SK-N-SH (cell line): ENCODE results near the gene SCN8A. TPM values are rescaled to one million over a fixed set of nuclear protein-coding genes. Genes with fewer than 3 reads are reported as not detected.

ENCODE experiments used
- CTCF ChIA-PET: fragments of 300-600, 350-600 bp; formaldehyde crosslinking; extraction: SDS; loops from one replicate; lab custom pipeline; 2021; lab: Yijun Ruan, JAX
- POLR2A ChIA-PET: fragments of 350-600 bp; sonication (Branson Sonifier 250); formaldehyde crosslinking; extraction: SDS; loops from one replicate; lab custom pipeline; 2020; ENCODE audit warnings: antibody characterized with exemption, inconsistent platforms; lab: Yijun Ruan, JAX
- DNase-seq: peaks from one replicate; pipeline ENCODE4 v3.0.0; 2012
- H2AFZ ChIP-seq: fragments of 200-600 bp; sonication (generic); 2 replicates; pipeline ENCODE4 v1.8.1; 2016; ENCODE audit warnings: antibody characterized with exemption, mild to moderate bottlenecking, low read depth
- H3F3A ChIP-seq: fragments of 200-600 bp; sonication (generic); replicated peaks from 2 replicates; pipeline ENCODE3; 2016; ENCODE audit warnings: antibody characterized with exemption, mild to moderate bottlenecking; ENCODE audit not compliant: insufficient read depth
- H3K27ac ChIP-seq, 2 experiments: fragments of 200-500 bp in 1 of 2; fragments of 200-600 bp in 1 of 2; sonication (Bioruptor generic) in 1 of 2; sonication (generic), shearing (Covaris generic) in 1 of 2; 2 replicates each; pipeline versions ENCODE4 v1.5.1 to v1.6.1; 2014 to 2016; ENCODE audit warnings: low read depth in 2 of 2, inconsistent platforms in 1 of 2, low read length in 1 of 2, mild to moderate bottlenecking in 1 of 2, mixed read lengths in 1 of 2
- H3K27me3 ChIP-seq: fragments of 200-600 bp; sonication (generic), shearing (Covaris generic); 2 replicates; pipeline ENCODE4 v1.6.1; 2016; ENCODE audit warnings: mixed run types; ENCODE audit not compliant: insufficient read depth
- H3K36me3 ChIP-seq, 2 experiments: fragments of 200-500 bp in 1 of 2; fragments of 200-600 bp in 1 of 2; sonication (Bioruptor generic) in 1 of 2; sonication (generic) in 1 of 2; replicated peaks in 1 of 2; 2 replicates each; pipeline versions ENCODE3 to v1.5.1; 2014 to 2016; ENCODE audit warnings: low read length in 1 of 2, mild to moderate bottlenecking in 1 of 2; ENCODE audit not compliant: insufficient read depth in 2 of 2, control insufficient read depth in 1 of 2
- H3K4me1 ChIP-seq, 2 experiments: fragments of 200-500 bp in 1 of 2; fragments of 200-600 bp in 1 of 2; sonication (Bioruptor generic) in 1 of 2; sonication (generic), shearing (Covaris generic) in 1 of 2; 2 replicates each; pipeline versions ENCODE4 v1.5.1 to v1.6.1; 2014 to 2016; ENCODE audit warnings: low read depth in 1 of 2, low read length in 1 of 2, mixed run types in 1 of 2; ENCODE audit not compliant: insufficient read depth in 2 of 2, control insufficient read depth in 1 of 2
- H3K4me2 ChIP-seq: fragments of 200-600 bp; sonication (generic), shearing (Covaris generic); 2 replicates; pipeline ENCODE4 v1.6.1; 2017; ENCODE audit warnings: mixed run types
- H3K4me3 ChIP-seq, 2 experiments: fragments of 200-500 bp in 1 of 2; fragments of 200-600 bp in 1 of 2; sonication (Bioruptor generic) in 1 of 2; sonication (generic), shearing (Covaris generic) in 1 of 2; 2 replicates each; pipeline versions ENCODE4 v1.5.1 to v1.8.1; 2014 to 2016; ENCODE audit warnings: low read depth in 2 of 2, inconsistent platforms in 1 of 2, low read length in 1 of 2, mild to moderate bottlenecking in 1 of 2, mixed read lengths in 1 of 2, moderate library complexity in 1 of 2
- H3K79me2 ChIP-seq: fragments of 200-600 bp; sonication (generic); 2 replicates; pipeline ENCODE4 v1.8.1; 2017; ENCODE audit warnings: mild to moderate bottlenecking; ENCODE audit not compliant: insufficient read depth
- H3K9ac ChIP-seq: fragments of 200-600 bp; sonication (generic); 2 replicates; pipeline ENCODE4 v1.6.1; 2017; ENCODE audit warnings: mixed run types
- H3K9me2 ChIP-seq: fragments of 200-600 bp; sonication (generic); 2 replicates; pipeline ENCODE4 v1.6.1; 2017; ENCODE audit warnings: mixed run types
- H3K9me3 ChIP-seq: fragments of 200-600 bp; sonication (generic); 2 replicates; pipeline ENCODE4 v1.6.1; 2017; ENCODE audit warnings: mixed run types, mild to moderate bottlenecking, moderate library complexity
- H4K20me1 ChIP-seq: fragments of 200-600 bp; sonication (generic); 2 replicates; pipeline ENCODE4 v1.6.1; 2017; ENCODE audit warnings: mild to moderate bottlenecking, mixed run types; ENCODE audit not compliant: insufficient read depth
- CHD2 ChIP-seq: fragments of 150-350 bp; IDR thresholded peaks from 2 replicates; pipeline ENCODE4 v1.6.1; 2018; ENCODE audit warnings: low read length; ENCODE audit not compliant: partially characterized antibody
- ELF1 ChIP-seq: IDR thresholded peaks from 2 replicates; pipeline ENCODE4 v1.4.0; 2012
- EP300 ChIP-seq, 2 experiments: IDR thresholded peaks; 2 replicates each; pipeline versions ENCODE4 v1.4.0 to v1.6.1; 2012; ENCODE audit warnings: borderline replicate concordance in 1 of 2, low read depth in 1 of 2, low read length in 1 of 2
- FOSL2 ChIP-seq: IDR thresholded peaks from 2 replicates; pipeline ENCODE4 v1.4.0; 2012; ENCODE audit warnings: low read depth, mild to moderate bottlenecking, moderate library complexity, borderline replicate concordance
- FOXJ3 ChIP-seq: sonication (generic); formaldehyde crosslinking; IDR thresholded peaks from 2 replicates; pipeline ENCODE4 v1.5.1; 2020; ENCODE audit warnings: mild to moderate bottlenecking, missing genetic modification reagents
- GATA2 ChIP-seq: sonication (generic); formaldehyde crosslinking; IDR thresholded peaks from 2 replicates; pipeline ENCODE4 v1.5.0; 2020; ENCODE audit warnings: mild to moderate bottlenecking, missing genetic modification reagents
- MEF2A ChIP-seq: IDR thresholded peaks from 2 replicates; pipeline ENCODE4 v1.4.0; 2012; ENCODE audit warnings: low read depth, borderline replicate concordance
- MXI1 ChIP-seq: IDR thresholded peaks from 2 replicates; pipeline ENCODE4 v1.6.1; 2012; ENCODE audit warnings: mild to moderate bottlenecking, low read depth, low read length, improper control_type of control experiment
- NRF1 ChIP-seq: IDR thresholded peaks from 2 replicates; pipeline ENCODE4 v1.6.1; 2012; ENCODE audit warnings: low read depth, mild to moderate bottlenecking, low read length
- SMC3 ChIP-seq: IDR thresholded peaks from 2 replicates; pipeline ENCODE4 v1.6.1; 2012; ENCODE audit warnings: low read depth, low read length, improper control_type of control experiment
- TAF1 ChIP-seq: IDR thresholded peaks from 2 replicates; pipeline ENCODE4 v1.6.1; 2012; ENCODE audit warnings: low read depth, mild to moderate bottlenecking, low read length, moderate library complexity, borderline replicate concordance
- TCF12 ChIP-seq: IDR thresholded peaks from 2 replicates; pipeline ENCODE4 v1.4.0; 2012
- TEAD4 ChIP-seq: IDR thresholded peaks from 2 replicates; pipeline ENCODE4 v1.4.0; 2012; ENCODE audit warnings: mild to moderate bottlenecking, borderline replicate concordance; ENCODE audit not compliant: insufficient read depth
- YY1 ChIP-seq: IDR thresholded peaks from 2 replicates; pipeline ENCODE4 v1.4.0; 2012; ENCODE audit warnings: low read depth, mild to moderate bottlenecking
- WGBS: methylation state at CpG from one replicate; pipeline ENCODE4 v1.1.6; 2017; ENCODE audit warnings: low lambda C conversion rate; 5-methylcytosine and 5-hydroxymethylcytosine counted together
- polyA plus RNA-seq, 3 experiments: library from polyadenylated mRNA; depleted of rRNA; stranded (reverse); fragments of >200 nt; gene quantifications; 2 replicates each; pipeline ENCODE4 v1.2.3, GENCODE V29; 2012
- TF ChIP-seq, protein P1 (sequence below): IDR thresholded peaks from 2 replicates; pipeline ENCODE4; 2012
- TF ChIP-seq, protein P2 (sequence below): fragments of 200-600 bp; sonication (generic); IDR thresholded peaks from 2 replicates; pipeline ENCODE4 v1.6.1; 2017; ENCODE audit warnings: antibody characterized with exemption, mild to moderate bottlenecking, moderate library complexity
- TF ChIP-seq, protein P3 (sequence below): IDR thresholded peaks from 2 replicates; pipeline ENCODE4 v1.6.1; 2012; ENCODE audit warnings: mild to moderate bottlenecking, low read depth, low read length, moderate library complexity
- TF ChIP-seq, protein P4 (sequence below): IDR thresholded peaks from 2 replicates; pipeline ENCODE4 v1.4.0; 2012; ENCODE audit warnings: low read depth, borderline replicate concordance
- TF ChIP-seq, protein P5 (sequence below): fragments of 150-350 bp; IDR thresholded peaks from 2 replicates; pipeline ENCODE4 v1.6.1; 2017; ENCODE audit warnings: antibody characterized with exemption, low read length, low read depth, borderline replicate concordance

Gene SCN8A
- polyA plus RNA-seq, 1 of the 3 experiments (the other 2 are of a cell fraction): 7.1 TPM

DNA sequence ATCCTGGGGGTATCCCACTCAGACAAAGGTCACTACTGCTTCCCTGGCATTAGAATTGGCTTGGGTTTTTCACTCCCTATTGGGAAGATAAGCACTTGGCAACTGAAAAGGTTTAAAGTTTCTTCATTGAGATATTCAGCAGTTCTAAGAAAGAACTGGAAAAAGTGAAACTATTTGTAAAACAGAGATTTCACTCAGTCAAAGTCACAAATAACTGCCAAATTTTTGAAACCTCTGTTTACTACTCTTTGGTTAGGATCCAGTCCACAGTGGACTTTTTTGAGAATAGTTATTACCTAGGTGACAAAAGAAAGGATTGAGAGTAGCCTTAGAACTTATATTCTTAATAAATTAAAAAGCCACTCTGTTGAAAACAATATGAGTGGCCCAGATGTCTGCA is 172.7 kb downstream of the SCN8A start:
- no peak overlapping the region for H3K9ac ChIP-seq

DNA sequence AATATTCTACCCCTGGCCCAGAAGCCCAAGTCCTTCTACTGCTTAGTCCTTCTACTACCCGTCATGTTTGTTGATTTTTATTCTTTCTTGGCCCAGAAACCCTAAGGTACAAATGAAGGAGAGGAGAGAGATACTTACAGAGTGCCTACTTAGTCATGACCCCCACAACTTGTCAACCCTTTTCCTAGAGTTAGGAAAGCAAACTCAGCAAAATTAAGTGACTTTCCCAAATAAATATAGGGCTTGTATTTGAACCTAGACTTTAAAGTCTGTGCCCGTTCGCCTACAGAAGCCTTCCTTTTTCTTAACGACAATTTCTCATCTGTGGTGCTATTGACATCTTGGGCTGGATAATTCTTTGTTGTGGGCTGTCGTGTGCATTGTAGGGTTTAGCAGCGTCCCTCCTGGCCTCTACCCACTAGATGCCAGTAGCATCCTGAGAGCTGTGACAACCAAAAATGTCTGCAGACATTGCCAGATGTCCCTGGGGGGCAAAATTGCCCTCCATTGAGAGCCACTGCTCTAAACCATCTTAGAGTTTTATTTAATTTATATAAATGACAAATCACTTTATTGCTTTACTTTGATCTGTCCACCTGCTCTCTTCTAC is 175.1 kb downstream of the SCN8A start:
- no peaks in the 10 kb centered on the region for H4K20me1 ChIP-seq
- ChIA-PET POLR2A (no interaction called here), CTCF (interaction anchor here (1.1 kb wide), 1 partner anchor 48 kb away, joined by 3 read pairs; a partner anchor contains a TSS)
- DNase-seq: no peak
- peaks cover 32 to 55% of the 10 kb centered on the region in 2 experiments for H3K36me3 ChIP-seq
- no peaks in the 10 kb centered on the region for H3K9me3 ChIP-seq
- H3F3A ChIP-seq: no peaks in the 10 kb centered on the region
- H3K4me2 ChIP-seq: no peak overlapping the region
- no peaks in the 10 kb centered on the region for H3K27me3 ChIP-seq
- H3K27ac ChIP-seq: no peak overlapping the region
- H3K79me2 ChIP-seq: no peaks in the 10 kb centered on the region
- WGBS: 93% methylated on average over 6 of the region's 6 CpGs
- no peak overlapping the region for H3K9ac ChIP-seq
- H3K9me2 ChIP-seq: no peaks in the 10 kb centered on the region
- no peaks in the 10 kb centered on the region for H3K4me1 ChIP-seq
- no peak overlapping the region for H3K4me3 ChIP-seq
- H2AFZ ChIP-seq: no peak overlapping the region
- TF ChIP-seq, protein P1, sequence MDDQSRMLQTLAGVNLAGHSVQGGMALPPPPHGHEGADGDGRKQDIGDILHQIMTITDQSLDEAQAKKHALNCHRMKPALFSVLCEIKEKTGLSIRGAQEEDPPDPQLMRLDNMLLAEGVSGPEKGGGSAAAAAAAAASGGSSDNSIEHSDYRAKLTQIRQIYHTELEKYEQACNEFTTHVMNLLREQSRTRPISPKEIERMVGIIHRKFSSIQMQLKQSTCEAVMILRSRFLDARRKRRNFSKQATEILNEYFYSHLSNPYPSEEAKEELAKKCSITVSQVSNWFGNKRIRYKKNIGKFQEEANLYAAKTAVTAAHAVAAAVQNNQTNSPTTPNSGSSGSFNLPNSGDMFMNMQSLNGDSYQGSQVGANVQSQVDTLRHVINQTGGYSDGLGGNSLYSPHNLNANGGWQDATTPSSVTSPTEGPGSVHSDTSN: no peak
- no peak for TF ChIP-seq YY1
- TF ChIP-seq MEF2A: no peak
- TF ChIP-seq, protein P2, sequence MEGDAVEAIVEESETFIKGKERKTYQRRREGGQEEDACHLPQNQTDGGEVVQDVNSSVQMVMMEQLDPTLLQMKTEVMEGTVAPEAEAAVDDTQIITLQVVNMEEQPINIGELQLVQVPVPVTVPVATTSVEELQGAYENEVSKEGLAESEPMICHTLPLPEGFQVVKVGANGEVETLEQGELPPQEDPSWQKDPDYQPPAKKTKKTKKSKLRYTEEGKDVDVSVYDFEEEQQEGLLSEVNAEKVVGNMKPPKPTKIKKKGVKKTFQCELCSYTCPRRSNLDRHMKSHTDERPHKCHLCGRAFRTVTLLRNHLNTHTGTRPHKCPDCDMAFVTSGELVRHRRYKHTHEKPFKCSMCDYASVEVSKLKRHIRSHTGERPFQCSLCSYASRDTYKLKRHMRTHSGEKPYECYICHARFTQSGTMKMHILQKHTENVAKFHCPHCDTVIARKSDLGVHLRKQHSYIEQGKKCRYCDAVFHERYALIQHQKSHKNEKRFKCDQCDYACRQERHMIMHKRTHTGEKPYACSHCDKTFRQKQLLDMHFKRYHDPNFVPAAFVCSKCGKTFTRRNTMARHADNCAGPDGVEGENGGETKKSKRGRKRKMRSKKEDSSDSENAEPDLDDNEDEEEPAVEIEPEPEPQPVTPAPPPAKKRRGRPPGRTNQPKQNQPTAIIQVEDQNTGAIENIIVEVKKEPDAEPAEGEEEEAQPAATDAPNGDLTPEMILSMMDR: no peak
- no peak for TF ChIP-seq CHD2
- no peak for TF ChIP-seq FOXJ3 (CRISPR knock-in tag)
- TF ChIP-seq GATA2 (CRISPR knock-in tag): no peak
- no peak for TF ChIP-seq TAF1
- TF ChIP-seq NRF1: no peak
- no peak for TF ChIP-seq TCF12
- TF ChIP-seq, protein P3, sequence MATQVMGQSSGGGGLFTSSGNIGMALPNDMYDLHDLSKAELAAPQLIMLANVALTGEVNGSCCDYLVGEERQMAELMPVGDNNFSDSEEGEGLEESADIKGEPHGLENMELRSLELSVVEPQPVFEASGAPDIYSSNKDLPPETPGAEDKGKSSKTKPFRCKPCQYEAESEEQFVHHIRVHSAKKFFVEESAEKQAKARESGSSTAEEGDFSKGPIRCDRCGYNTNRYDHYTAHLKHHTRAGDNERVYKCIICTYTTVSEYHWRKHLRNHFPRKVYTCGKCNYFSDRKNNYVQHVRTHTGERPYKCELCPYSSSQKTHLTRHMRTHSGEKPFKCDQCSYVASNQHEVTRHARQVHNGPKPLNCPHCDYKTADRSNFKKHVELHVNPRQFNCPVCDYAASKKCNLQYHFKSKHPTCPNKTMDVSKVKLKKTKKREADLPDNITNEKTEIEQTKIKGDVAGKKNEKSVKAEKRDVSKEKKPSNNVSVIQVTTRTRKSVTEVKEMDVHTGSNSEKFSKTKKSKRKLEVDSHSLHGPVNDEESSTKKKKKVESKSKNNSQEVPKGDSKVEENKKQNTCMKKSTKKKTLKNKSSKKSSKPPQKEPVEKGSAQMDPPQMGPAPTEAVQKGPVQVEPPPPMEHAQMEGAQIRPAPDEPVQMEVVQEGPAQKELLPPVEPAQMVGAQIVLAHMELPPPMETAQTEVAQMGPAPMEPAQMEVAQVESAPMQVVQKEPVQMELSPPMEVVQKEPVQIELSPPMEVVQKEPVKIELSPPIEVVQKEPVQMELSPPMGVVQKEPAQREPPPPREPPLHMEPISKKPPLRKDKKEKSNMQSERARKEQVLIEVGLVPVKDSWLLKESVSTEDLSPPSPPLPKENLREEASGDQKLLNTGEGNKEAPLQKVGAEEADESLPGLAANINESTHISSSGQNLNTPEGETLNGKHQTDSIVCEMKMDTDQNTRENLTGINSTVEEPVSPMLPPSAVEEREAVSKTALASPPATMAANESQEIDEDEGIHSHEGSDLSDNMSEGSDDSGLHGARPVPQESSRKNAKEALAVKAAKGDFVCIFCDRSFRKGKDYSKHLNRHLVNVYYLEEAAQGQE: no peak
- TF ChIP-seq SMC3: no peak
- TF ChIP-seq FOSL2: no peak
- no peak for TF ChIP-seq EP300 (IDR thresholded peaks at IDR 0.05; ENCODE audit: borderline replicate concordance in 1 of 2, low read depth in 1 of 2, low read length in 1 of 2)
- TF ChIP-seq, protein P4, sequence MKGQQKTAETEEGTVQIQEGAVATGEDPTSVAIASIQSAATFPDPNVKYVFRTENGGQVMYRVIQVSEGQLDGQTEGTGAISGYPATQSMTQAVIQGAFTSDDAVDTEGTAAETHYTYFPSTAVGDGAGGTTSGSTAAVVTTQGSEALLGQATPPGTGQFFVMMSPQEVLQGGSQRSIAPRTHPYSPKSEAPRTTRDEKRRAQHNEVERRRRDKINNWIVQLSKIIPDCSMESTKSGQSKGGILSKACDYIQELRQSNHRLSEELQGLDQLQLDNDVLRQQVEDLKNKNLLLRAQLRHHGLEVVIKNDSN: no peak
- TF ChIP-seq, protein P5, sequence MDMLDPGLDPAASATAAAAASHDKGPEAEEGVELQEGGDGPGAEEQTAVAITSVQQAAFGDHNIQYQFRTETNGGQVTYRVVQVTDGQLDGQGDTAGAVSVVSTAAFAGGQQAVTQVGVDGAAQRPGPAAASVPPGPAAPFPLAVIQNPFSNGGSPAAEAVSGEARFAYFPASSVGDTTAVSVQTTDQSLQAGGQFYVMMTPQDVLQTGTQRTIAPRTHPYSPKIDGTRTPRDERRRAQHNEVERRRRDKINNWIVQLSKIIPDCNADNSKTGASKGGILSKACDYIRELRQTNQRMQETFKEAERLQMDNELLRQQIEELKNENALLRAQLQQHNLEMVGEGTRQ: no peak
- no peak for TF ChIP-seq ELF1
- TF ChIP-seq TEAD4: no peak
- no peak for TF ChIP-seq MXI1

More for the DNA sequence above, 172.7 kb downstream of the SCN8A start:
- Histone ChIP-seq H4K20me1 (no peaks in the 10 kb centered on the region), H3K27me3 (no peaks in the 10 kb centered on the region), H3K36me3 (peaks cover 26 to 32% of the 10 kb centered on the region in 2 experiments), H3K4me3 (no peak overlapping the region), H3K9me3 (no peaks in the 10 kb centered on the region), H3K4me2 (no peak overlapping the region), H2AFZ (no peak overlapping the region), H3K79me2 (no peaks in the 10 kb centered on the region), H3F3A (no peaks in the 10 kb centered on the region), H3K9me2 (no peaks in the 10 kb centered on the region), H3K4me1 (no peaks in the 10 kb centered on the region), H3K27ac (no peak overlapping the region)
- DNase-seq: no peak
- no peak for TF ChIP-seq GATA2 (CRISPR knock-in tag)
- POLR2A ChIA-PET: no interaction called here
- CTCF ChIA-PET: interaction anchor here (0.7 kb wide), 1 partner anchor 50 kb away, joined by 3 read pairs; no protein-coding TSS in a partner anchor
